HEK293 (cell line): ENCODE data around the gene CSF1.

Experiments
- CTCF ChIA-PET: fragments of 350-600 bp; formaldehyde crosslinking; extraction: SDS; loops from one replicate; lab custom pipeline; 2021; ENCODE audit warnings: antibody characterized with exemption; lab: Yijun Ruan, JAX
- POLR2A ChIA-PET: fragments of 300-600 bp; formaldehyde crosslinking; extraction: SDS; loops from one replicate; lab custom pipeline; 2020; ENCODE audit warnings: antibody characterized with exemption, inconsistent platforms; lab: Yijun Ruan, JAX
- H3K27ac ChIP-seq: fragments of 200-500 bp; sonication (Bioruptor generic); 2 replicates; pipeline ENCODE4 v1.5.1; 2014; ENCODE audit warnings: low read depth, low read length, control low read depth, inconsistent platforms; ENCODE audit errors: extremely low read depth
- H3K36me3 ChIP-seq, 2 experiments: fragments of 200-500 bp in 1 of 2; sonication (Bioruptor generic) in 1 of 2; 1 replicate in 1 of 2; 2 replicates in 1 of 2; pipeline ENCODE4 v1.5.1; 2014 to 2017; ENCODE audit warnings: inconsistent platforms in 2 of 2, low read length in 2 of 2; ENCODE audit not compliant: control insufficient read depth in 2 of 2, insufficient read depth in 1 of 2
- H3K4me1 ChIP-seq: fragments of 200-500 bp; sonication (Bioruptor generic); 2 replicates; pipeline ENCODE4 v1.5.1; 2014; ENCODE audit warnings: mild to moderate bottlenecking, low read length, inconsistent platforms; ENCODE audit not compliant: control insufficient read depth, insufficient read depth
- H3K4me3 ChIP-seq: 2 replicates; pipeline ENCODE4 v1.5.1; 2011; ENCODE audit warnings: low read depth, mild to moderate bottlenecking, control low read depth, low read length, moderate library complexity
- H3K9me3 ChIP-seq: fragments of 200-500 bp; sonication (Bioruptor generic); 2 replicates; pipeline ENCODE4 v1.5.1; 2014; ENCODE audit warnings: low read depth, low read length, inconsistent platforms; ENCODE audit not compliant: control insufficient read depth, insufficient read depth
- AEBP2 ChIP-seq: fragments of 450-650 bp; formaldehyde crosslinking; IDR thresholded peaks from 2 replicates; pipeline ENCODE4 v1.5.1; 2016; ENCODE audit warnings: missing biosample characterization, missing genetic modification characterization, borderline replicate concordance
- BCL11A ChIP-seq: fragments of 450-650 bp; formaldehyde crosslinking; IDR thresholded peaks from 2 replicates; pipeline ENCODE4 v1.5.1; 2016; ENCODE audit warnings: low read depth, missing biosample characterization, missing genetic modification characterization
- ZBTB21 ChIP-seq: fragments of 450-650 bp; formaldehyde crosslinking; IDR thresholded peaks from 2 replicates; pipeline ENCODE4 v1.5.1; 2017; ENCODE audit warnings: missing biosample characterization, missing genetic modification characterization
- ZBTB44 ChIP-seq: fragments of 450-650 bp; IDR thresholded peaks from 2 replicates; pipeline ENCODE4 v1.5.1; 2018; ENCODE audit warnings: missing biosample characterization, mild to moderate bottlenecking, missing genetic modification characterization
- ZNF155 ChIP-seq: fragments of 450-650 bp; formaldehyde crosslinking; IDR thresholded peaks from 2 replicates; pipeline ENCODE4 v1.5.1; 2016; ENCODE audit warnings: missing biosample characterization, missing genetic modification characterization
- ZNF416 ChIP-seq: fragments of 450-650 bp; formaldehyde crosslinking; IDR thresholded peaks from 2 replicates; pipeline ENCODE4 v1.5.1; 2016; ENCODE audit warnings: missing biosample characterization, missing genetic modification characterization
- ZNF623 ChIP-seq: fragments of 450-650 bp; formaldehyde crosslinking; IDR thresholded peaks from 2 replicates; pipeline ENCODE4 v1.5.1; 2016; ENCODE audit warnings: missing biosample characterization, missing genetic modification characterization
- ZNF624 ChIP-seq: fragments of 450-650 bp; formaldehyde crosslinking; IDR thresholded peaks from 2 replicates; pipeline ENCODE4 v1.5.1; 2017; ENCODE audit warnings: missing biosample characterization, missing genetic modification characterization
- ZNF677 ChIP-seq: fragments of 450-650 bp; IDR thresholded peaks from 2 replicates; pipeline ENCODE4 v1.5.0; 2018; ENCODE audit warnings: missing biosample characterization, mild to moderate bottlenecking, missing genetic modification characterization, moderate library complexity
- ZNF701 ChIP-seq: fragments of 450-650 bp; formaldehyde crosslinking; IDR thresholded peaks from 2 replicates; pipeline ENCODE4 v1.5.1; 2016; ENCODE audit warnings: missing biosample characterization, missing genetic modification characterization
- ZNF76 ChIP-seq: fragments of 450-650 bp; formaldehyde crosslinking; IDR thresholded peaks from 2 replicates; pipeline ENCODE4; 2016; ENCODE audit warnings: low read depth, missing biosample characterization, missing genetic modification characterization, borderline replicate concordance
- ZNF768 ChIP-seq: fragments of 450-650 bp; formaldehyde crosslinking; IDR thresholded peaks from 2 replicates; pipeline ENCODE4 v1.5.1; 2018; ENCODE audit warnings: missing biosample characterization, mild to moderate bottlenecking, missing genetic modification characterization
- TF ChIP-seq, protein P1 (sequence below): fragments of 450-650 bp; formaldehyde crosslinking; IDR thresholded peaks from 2 replicates; pipeline ENCODE4 v1.5.1; 2016; ENCODE audit warnings: missing biosample characterization, missing genetic modification characterization
- TF ChIP-seq, protein P2 (sequence below): fragments of 450-650 bp; formaldehyde crosslinking; IDR thresholded peaks from 2 replicates; pipeline ENCODE4 v1.5.1; 2017; ENCODE audit warnings: missing biosample characterization, missing genetic modification characterization
- TF ChIP-seq, protein P3 (sequence below): fragments of 450-650 bp; formaldehyde crosslinking; IDR thresholded peaks from 2 replicates; pipeline ENCODE4 v1.5.1; 2017; ENCODE audit warnings: missing biosample characterization, missing genetic modification characterization
- TF ChIP-seq, protein P4 (sequence below): fragments of 450-650 bp; formaldehyde crosslinking; IDR thresholded peaks from 2 replicates; pipeline ENCODE4 v1.5.1; 2016; ENCODE audit warnings: missing biosample characterization, missing genetic modification characterization

Gene CSF1

DNA sequence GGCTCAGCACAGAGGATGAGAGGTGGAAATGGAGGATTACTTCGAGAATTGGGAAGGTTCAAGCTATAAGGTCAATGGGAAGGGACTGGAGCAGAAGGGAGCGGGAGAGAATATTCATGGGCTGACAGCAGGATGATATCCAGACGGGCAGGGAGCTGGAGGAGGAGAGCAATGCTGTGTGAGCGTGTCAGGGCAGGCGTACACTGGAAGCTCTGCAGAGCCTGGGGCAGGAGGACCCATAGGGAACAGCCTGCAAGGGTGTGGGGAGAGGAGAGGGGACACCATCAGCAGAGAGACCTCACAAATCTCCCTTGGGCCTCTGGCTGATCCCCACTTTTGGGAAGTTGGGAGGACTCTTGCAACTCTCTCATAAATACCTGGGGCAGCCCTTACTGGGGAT lies 13.7 kb downstream of the CSF1 start:
- TF ChIP-seq ZNF701 (tag by site-specific recombination) (no peak), ZNF623 (tag by site-specific recombination) (no peak), ZNF624 (no peak), BCL11A (tag by site-specific recombination) (no peak), ZNF76 (tag by site-specific recombination) (no peak), AEBP2 (tag by site-specific recombination) (no peak), ZBTB21 (tag by site-specific recombination) (no peak), ZNF416 (tag by site-specific recombination) (no peak), ZNF677 (tag by site-specific recombination) (no peak), ZNF768 (no peak), ZBTB44 (tag by site-specific recombination) (no peak), ZNF155 (tag by site-specific recombination) (no peak)
- TF ChIP-seq, protein P1, sequence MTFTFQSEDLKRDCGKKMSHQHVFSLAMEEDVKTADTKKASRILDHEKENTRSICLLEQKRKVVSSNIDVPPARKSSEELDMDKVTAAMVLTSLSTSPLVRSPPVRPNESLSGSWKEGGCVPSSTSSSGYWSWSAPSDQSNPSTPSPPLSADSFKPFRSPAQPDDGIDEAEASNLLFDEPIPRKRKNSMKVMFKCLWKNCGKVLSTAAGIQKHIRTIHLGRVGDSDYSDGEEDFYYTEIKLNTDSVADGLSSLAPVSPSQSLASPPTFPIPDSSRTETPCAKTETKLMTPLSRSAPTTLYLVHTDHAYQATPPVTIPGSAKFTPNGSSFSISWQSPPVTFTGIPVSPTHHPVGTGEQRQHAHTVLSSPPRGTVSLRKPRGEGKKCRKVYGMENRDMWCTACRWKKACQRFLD (tag by site-specific recombination): no peak
- TF ChIP-seq, protein P2, sequence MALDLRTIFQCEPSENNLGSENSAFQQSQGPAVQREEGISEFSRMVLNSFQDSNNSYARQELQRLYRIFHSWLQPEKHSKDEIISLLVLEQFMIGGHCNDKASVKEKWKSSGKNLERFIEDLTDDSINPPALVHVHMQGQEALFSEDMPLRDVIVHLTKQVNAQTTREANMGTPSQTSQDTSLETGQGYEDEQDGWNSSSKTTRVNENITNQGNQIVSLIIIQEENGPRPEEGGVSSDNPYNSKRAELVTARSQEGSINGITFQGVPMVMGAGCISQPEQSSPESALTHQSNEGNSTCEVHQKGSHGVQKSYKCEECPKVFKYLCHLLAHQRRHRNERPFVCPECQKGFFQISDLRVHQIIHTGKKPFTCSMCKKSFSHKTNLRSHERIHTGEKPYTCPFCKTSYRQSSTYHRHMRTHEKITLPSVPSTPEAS (tag by site-specific recombination): no peak
- TF ChIP-seq, protein P3, sequence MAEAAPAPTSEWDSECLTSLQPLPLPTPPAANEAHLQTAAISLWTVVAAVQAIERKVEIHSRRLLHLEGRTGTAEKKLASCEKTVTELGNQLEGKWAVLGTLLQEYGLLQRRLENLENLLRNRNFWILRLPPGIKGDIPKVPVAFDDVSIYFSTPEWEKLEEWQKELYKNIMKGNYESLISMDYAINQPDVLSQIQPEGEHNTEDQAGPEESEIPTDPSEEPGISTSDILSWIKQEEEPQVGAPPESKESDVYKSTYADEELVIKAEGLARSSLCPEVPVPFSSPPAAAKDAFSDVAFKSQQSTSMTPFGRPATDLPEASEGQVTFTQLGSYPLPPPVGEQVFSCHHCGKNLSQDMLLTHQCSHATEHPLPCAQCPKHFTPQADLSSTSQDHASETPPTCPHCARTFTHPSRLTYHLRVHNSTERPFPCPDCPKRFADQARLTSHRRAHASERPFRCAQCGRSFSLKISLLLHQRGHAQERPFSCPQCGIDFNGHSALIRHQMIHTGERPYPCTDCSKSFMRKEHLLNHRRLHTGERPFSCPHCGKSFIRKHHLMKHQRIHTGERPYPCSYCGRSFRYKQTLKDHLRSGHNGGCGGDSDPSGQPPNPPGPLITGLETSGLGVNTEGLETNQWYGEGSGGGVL (tag by site-specific recombination): no peak
- TF ChIP-seq, protein P4, sequence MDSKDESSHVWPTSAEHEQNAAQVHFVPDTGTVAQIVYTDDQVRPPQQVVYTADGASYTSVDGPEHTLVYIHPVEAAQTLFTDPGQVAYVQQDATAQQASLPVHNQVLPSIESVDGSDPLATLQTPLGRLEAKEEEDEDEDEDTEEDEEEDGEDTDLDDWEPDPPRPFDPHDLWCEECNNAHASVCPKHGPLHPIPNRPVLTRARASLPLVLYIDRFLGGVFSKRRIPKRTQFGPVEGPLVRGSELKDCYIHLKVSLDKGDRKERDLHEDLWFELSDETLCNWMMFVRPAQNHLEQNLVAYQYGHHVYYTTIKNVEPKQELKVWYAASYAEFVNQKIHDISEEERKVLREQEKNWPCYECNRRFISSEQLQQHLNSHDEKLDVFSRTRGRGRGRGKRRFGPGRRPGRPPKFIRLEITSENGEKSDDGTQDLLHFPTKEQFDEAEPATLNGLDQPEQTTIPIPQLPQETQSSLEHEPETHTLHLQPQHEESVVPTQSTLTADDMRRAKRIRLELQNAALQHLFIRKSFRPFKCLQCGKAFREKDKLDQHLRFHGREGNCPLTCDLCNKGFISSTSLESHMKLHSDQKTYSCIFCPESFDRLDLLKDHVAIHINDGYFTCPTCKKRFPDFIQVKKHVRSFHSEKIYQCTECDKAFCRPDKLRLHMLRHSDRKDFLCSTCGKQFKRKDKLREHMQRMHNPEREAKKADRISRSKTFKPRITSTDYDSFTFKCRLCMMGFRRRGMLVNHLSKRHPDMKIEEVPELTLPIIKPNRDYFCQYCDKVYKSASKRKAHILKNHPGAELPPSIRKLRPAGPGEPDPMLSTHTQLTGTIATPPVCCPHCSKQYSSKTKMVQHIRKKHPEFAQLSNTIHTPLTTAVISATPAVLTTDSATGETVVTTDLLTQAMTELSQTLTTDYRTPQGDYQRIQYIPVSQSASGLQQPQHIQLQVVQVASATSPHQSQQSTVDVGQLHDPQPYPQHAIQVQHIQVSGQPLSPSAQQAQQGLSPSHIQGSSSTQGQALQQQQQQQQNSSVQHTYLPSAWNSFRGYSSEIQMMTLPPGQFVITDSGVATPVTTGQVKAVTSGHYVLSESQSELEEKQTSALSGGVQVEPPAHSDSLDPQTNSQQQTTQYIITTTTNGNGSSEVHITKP: no peak
- no peak overlapping the region for H3K4me3 ChIP-seq
- ChIA-PET CTCF (interaction anchor here (0.6 to 8.2 kb wide), 7 partner anchors 10 to 281 kb away, joined by 3 to 61 read pairs (median 11); partner anchors contain the start of gene AHCYL1), POLR2A (no interaction called here)
- H3K36me3 ChIP-seq: peaks cover 5 to 97% of the 10 kb centered on the region in 2 experiments; a peak in 2 of 3 replicates
- H3K9me3 ChIP-seq: no peaks in the 10 kb centered on the region
- no peaks in the 10 kb centered on the region for H3K4me1 ChIP-seq
- H3K27ac ChIP-seq: no peak overlapping the region
